ENCODE measurements around the gene FGB. TPM values are rescaled to one million over a fixed set of nuclear protein-coding genes. Genes with fewer than 3 reads are reported as not detected.

Gene FGB
- total and polyA plus RNA-seq, 2 experiments from 2014 or later, result not detected

DNA sequence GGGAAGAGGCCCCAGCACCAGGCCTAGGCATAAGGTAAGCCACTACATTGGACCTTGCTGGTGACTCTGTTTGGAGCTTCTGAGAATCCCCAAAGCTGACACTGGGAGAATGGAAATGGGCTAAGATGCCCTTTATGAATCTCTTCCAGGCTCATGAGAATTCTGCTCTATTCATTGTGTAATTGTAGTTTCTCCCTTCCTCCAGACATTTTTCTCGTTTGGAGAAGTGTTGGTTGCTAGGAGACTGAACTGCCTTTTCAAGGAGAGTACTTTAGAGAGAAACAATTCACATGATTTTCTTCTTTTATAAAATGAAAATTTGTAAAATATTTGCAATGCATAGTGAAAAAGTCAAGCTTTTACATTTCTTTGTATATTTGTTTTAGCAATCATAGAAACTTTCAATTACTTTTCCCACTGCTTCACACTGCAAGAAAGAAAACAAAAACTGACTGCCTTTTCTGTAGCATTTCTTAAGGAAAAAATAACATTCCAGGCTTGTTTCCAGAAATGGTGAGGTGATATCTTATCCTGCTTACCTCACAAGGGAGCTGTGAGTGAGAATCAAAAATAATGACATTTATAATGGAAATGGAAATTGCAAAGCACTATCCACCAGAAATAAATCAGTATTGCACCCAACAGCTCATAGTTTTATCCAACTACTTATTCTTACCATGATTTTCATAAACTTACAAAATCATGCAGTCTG lies 46.3 kb upstream of the FGB start:
- H3K4me2 ChIP-seq, result no peak overlapping the region
- Mint-ChIP-seq H3K9me3 (peaks cover 5% of the 10 kb centered on the region; the same call in 2 of the 3 replicates), H3K27me3 (ENCODE audit: insufficient read depth, low read depth, poor library complexity) (no peaks in the 10 kb centered on the region), H3K27ac (no peak overlapping the region), H3K4me3 (no peak overlapping the region), H3K36me3 (ENCODE audit: low read depth) (no peaks in the 10 kb centered on the region), H3K4me1 (peaks cover 13% of the 10 kb centered on the region; the same call in 2 of the 3 replicates)
- H3K27ac ChIP-seq (ENCODE audit: low read depth), result no peak overlapping the region
- H2AFZ ChIP-seq, result no peak overlapping the region
- H3K4me3 ChIP-seq, result no peak overlapping the region
- no peak for DNase-seq (ENCODE audit: low spot score)
- no peak for TF ChIP-seq STAT1 (IDR thresholded peaks at IDR 0.05; ENCODE audit: unreplicated experiment)
- TF ChIP-seq, protein P1, sequence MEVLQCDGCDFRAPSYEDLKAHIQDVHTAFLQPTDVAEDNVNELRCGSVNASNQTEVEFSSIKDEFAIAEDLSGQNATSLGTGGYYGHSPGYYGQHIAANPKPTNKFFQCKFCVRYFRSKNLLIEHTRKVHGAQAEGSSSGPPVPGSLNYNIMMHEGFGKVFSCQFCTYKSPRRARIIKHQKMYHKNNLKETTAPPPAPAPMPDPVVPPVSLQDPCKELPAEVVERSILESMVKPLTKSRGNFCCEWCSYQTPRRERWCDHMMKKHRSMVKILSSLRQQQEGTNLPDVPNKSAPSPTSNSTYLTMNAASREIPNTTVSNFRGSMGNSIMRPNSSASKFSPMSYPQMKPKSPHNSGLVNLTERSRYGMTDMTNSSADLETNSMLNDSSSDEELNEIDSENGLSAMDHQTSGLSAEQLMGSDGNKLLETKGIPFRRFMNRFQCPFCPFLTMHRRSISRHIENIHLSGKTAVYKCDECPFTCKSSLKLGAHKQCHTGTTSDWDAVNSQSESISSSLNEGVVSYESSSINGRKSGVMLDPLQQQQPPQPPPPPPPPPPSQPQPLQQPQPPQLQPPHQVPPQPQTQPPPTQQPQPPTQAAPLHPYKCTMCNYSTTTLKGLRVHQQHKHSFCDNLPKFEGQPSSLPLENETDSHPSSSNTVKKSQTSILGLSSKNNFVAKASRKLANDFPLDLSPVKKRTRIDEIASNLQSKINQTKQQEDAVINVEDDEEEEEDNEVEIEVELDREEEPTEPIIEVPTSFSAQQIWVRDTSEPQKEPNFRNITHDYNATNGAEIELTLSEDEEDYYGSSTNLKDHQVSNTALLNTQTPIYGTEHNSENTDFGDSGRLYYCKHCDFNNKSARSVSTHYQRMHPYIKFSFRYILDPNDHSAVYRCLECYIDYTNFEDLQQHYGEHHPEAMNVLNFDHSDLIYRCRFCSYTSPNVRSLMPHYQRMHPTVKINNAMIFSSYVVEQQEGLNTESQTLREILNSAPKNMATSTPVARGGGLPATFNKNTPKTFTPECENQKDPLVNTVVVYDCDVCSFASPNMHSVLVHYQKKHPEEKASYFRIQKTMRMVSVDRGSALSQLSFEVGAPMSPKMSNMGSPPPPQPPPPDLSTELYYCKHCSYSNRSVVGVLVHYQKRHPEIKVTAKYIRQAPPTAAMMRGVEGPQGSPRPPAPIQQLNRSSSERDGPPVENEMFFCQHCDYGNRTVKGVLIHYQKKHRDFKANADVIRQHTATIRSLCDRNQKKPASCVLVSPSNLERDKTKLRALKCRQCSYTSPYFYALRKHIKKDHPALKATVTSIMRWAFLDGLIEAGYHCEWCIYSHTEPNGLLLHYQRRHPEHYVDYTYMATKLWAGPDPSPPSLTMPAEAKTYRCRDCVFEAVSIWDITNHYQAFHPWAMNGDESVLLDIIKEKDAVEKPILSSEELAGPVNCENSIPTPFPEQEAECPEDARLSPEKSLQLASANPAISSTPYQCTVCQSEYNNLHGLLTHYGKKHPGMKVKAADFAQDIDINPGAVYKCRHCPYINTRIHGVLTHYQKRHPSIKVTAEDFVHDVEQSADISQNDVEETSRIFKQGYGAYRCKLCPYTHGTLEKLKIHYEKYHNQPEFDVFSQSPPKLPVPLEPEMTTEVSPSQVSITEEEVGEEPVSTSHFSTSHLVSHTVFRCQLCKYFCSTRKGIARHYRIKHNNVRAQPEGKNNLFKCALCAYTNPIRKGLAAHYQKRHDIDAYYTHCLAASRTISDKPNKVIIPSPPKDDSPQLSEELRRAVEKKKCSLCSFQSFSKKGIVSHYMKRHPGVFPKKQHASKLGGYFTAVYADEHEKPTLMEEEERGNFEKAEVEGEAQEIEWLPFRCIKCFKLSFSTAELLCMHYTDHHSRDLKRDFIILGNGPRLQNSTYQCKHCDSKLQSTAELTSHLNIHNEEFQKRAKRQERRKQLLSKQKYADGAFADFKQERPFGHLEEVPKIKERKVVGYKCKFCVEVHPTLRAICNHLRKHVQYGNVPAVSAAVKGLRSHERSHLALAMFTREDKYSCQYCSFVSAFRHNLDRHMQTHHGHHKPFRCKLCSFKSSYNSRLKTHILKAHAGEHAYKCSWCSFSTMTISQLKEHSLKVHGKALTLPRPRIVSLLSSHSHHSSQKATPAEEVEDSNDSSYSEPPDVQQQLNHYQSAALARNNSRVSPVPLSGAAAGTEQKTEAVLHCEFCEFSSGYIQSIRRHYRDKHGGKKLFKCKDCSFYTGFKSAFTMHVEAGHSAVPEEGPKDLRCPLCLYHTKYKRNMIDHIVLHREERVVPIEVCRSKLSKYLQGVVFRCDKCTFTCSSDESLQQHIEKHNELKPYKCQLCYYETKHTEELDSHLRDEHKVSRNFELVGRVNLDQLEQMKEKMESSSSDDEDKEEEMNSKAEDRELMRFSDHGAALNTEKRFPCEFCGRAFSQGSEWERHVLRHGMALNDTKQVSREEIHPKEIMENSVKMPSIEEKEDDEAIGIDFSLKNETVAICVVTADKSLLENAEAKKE (CRISPR knock-in tag; IDR thresholded peaks at IDR 0.05), result no peak
- TF ChIP-seq, protein P2, sequence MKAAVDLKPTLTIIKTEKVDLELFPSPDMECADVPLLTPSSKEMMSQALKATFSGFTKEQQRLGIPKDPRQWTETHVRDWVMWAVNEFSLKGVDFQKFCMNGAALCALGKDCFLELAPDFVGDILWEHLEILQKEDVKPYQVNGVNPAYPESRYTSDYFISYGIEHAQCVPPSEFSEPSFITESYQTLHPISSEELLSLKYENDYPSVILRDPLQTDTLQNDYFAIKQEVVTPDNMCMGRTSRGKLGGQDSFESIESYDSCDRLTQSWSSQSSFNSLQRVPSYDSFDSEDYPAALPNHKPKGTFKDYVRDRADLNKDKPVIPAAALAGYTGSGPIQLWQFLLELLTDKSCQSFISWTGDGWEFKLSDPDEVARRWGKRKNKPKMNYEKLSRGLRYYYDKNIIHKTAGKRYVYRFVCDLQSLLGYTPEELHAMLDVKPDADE (IDR thresholded peaks at IDR 0.05), result no peak
- TF ChIP-seq ZNF114 (CRISPR knock-in tag; IDR thresholded peaks at IDR 0.05), result no peak
- no peak for TF ChIP-seq CREB1 (CRISPR knock-in tag; IDR thresholded peaks at IDR 0.05; ENCODE audit: low read depth)
- TF ChIP-seq NANOG (IDR thresholded peaks at IDR 0.05; ENCODE audit: borderline replicate concordance), result no peak
- ATAC-seq, result no peak
- H3K36me3 ChIP-seq (ENCODE audit: insufficient read depth), result no peaks in the 10 kb centered on the region
- H4K20me1 ChIP-seq (replicated peaks; ENCODE audit: insufficient read depth), result no peaks in the 10 kb centered on the region
- no peaks in the 10 kb centered on the region for H3K27me3 ChIP-seq (ENCODE audit: insufficient read depth)
- peaks cover 13% of the 10 kb centered on the region for H3K4me1 ChIP-seq (ENCODE audit: insufficient read depth)
- H3F3A ChIP-seq (replicated peaks; ENCODE audit: low read depth), result no peaks in the 10 kb centered on the region
- no peaks in the 10 kb centered on the region for H3K9me2 ChIP-seq (ENCODE audit: insufficient read depth)
- H3K79me2 ChIP-seq (replicated peaks; ENCODE audit: insufficient read depth), result no peaks in the 10 kb centered on the region

All from GM23338 (cell line).